Immature natural killer cell (primary cell): ENCODE measurements around the gene RLIM. TPM values are rescaled to one million over a fixed set of nuclear protein-coding genes. Genes with fewer than 3 reads are reported as not detected.

Experiments
- polyA plus RNA-seq, 3 donors: library from polyadenylated mRNA; unstranded; fragments of 300-500 nt; fragmentation: Illumina TruSeq; gene quantifications; one replicate each; pipeline ENCODE4 v1.2.3, GENCODE V29; 2021

RLIM gene
- polyA plus RNA-seq, 3 donors from 2014 or later: 5.6 to 8.0 (median 8.0) TPM

Other genes with a start within 250 kb of the RLIM start
- under 1 TPM in 2 of 3 donors, not detected in 1; 0.06 to 0.07 TPM for gene SLC16A2, start 193.1 kb downstream of the RLIM start, polyA plus RNA-seq